Astrocyte of the spinal cord (primary cell): Measurements from ENCODE around the gene TTC33.

ENCODE experiments used
- DNase-seq: peaks from one replicate; pipeline ENCODE4 v3.0.0; 2011; ENCODE audit warnings: low read depth, low spot score
- H3K4me3 ChIP-seq: 2 replicates; pipeline ENCODE4 v1.5.1; 2011; ENCODE audit warnings: low read depth, mild to moderate bottlenecking, low read length, moderate library complexity
- in situ Hi-C: cut with HindIII; loops from 2 replicates; pipeline ENCODE4 v1.10.0; 2017; ENCODE audit warnings: low sequenced_read_pairs
- TF ChIP-seq, protein P1 (sequence below): IDR thresholded peaks from 2 replicates; pipeline ENCODE4 v1.5.1; 2012; ENCODE audit warnings: low read depth, mild to moderate bottlenecking, low read length, inconsistent platforms

Gene TTC33

DNA sequence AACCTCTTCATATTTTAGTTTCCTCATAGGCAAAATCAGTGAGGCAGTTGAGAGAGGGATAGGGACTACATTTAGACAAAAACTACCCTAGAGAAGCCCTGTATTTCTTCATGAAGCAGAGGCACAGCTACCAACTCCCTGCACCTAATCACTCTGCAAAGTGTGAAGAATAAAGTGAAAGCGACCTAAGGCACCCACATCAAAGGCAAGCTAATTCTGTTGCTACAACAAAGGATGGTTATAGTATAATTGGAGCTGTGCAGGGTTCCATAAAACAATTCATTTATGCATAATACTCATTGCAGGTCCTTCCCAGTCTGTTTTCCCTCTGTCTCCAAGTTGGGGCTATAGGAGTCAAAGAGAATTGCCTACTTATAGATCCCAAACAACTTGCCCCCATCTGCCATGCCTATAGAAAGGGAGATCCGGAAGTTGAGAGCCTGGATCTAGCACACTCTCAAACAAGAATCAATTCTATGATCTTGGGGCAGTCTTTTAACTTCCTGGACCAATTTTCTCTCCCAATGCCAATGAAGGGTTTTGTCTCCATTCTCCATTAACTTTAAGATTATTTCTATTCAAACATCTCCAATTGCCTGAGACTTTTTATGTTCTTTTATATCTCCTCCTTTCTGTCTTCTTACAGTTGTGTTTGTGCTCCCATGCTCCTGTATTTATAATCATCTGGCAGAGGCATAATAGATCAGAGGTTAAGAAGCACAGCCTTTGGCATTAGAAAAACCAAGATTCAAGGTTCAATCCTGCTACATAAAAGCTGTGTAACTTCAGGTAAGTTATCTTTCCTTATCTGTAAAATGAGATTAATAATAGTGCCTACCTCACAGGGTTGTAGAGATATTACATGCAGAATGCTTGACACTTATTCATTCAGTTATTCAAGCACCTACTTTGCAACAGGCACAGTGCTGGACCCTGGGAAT is 132.0 kb downstream of the TTC33 start:
- H3K4me3 ChIP-seq = no peak overlapping the region
- TF ChIP-seq, protein P1, sequence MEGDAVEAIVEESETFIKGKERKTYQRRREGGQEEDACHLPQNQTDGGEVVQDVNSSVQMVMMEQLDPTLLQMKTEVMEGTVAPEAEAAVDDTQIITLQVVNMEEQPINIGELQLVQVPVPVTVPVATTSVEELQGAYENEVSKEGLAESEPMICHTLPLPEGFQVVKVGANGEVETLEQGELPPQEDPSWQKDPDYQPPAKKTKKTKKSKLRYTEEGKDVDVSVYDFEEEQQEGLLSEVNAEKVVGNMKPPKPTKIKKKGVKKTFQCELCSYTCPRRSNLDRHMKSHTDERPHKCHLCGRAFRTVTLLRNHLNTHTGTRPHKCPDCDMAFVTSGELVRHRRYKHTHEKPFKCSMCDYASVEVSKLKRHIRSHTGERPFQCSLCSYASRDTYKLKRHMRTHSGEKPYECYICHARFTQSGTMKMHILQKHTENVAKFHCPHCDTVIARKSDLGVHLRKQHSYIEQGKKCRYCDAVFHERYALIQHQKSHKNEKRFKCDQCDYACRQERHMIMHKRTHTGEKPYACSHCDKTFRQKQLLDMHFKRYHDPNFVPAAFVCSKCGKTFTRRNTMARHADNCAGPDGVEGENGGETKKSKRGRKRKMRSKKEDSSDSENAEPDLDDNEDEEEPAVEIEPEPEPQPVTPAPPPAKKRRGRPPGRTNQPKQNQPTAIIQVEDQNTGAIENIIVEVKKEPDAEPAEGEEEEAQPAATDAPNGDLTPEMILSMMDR = no peak
- no peak for DNase-seq
- in situ Hi-C loops = no loop called here

DNA sequence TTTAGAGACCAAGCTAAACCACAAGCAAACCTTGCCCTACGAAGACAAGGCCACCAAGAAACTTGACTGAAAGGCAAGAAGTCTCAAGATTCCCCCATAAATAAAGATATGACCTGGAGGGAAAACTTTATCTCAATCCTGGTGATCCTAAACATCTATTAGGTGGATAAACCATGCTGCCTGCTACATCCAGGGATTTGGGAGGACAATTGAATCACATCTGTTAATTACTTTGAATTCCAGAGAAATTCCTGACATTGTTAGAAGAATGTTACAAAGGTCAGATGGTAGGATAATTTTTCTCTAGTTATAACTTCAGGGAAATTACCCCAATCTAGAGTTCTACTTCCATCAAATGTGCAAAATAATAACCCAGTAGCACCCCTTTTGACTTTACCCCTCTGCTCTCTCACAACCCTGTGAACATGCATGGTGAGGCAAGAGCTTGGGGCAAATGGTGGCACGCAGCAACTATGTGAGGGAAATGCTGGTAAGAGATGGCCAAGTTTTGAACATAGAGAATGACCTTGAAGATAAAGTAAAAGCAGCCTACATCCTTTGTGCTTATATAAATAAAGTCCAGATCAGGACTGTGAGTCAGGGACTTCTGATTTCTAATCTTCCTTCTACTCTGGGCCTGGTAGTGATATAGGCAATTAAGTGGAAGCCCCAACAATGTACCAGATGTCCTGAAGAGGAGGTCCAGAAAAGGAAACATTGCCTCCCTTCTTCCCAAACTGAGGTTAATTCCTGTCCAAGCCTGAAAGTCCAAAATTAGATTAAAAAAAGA is 133.1 kb downstream of the TTC33 start:
- TF ChIP-seq, protein P1 = no peak
- no peak for DNase-seq
- in situ Hi-C loops = no loop called here
- no peak overlapping the region for H3K4me3 ChIP-seq

DNA sequence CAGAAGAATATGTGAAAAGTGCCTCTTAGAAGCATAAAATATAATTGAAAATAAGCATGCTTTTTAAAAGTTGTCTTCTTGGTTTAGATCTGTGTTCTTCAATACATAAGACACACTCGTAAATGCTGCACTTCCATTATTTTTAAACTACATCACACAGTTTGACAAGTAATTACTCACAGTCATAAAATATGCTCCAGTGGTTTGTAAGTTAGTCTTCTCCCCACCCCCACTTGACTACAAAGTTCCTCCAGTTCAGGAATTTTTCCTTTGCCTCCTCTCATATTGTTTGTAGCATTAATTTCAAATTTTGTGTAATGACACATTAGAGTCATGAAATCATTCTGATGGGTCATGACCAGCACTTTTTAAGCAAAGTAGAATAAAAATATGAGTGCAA is 136.3 kb downstream of the TTC33 start:
- TF ChIP-seq, protein P1 = no peak
- in situ Hi-C loops = no loop called here

DNA sequence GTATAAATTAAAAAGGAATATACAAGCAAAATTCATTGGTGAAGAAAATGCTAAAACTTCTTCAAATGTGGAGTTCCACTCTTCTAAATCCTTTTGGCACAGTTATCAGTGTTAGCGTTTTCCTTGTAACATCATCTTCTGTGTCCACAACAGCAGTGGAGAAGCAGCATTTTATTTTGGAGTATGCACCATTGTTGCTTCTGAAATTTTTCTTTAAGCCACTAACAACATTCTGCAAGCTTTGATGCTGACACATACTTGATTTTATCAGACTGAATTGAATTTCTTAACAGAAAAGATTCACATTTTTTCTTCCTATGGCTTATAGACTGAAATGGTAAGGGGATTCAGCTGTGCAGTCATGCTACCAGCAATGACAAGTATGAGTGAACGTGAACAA is 136.8 kb downstream of the TTC33 start:
- TF ChIP-seq, protein P1 = no peak
- DNase-seq = no peak
- H3K4me3 ChIP-seq = no peak overlapping the region
- in situ Hi-C loops = no loop called here

More for the DNA sequence above, 136.3 kb downstream of the TTC33 start:
- no peak for DNase-seq
- no peak overlapping the region for H3K4me3 ChIP-seq

DNA sequence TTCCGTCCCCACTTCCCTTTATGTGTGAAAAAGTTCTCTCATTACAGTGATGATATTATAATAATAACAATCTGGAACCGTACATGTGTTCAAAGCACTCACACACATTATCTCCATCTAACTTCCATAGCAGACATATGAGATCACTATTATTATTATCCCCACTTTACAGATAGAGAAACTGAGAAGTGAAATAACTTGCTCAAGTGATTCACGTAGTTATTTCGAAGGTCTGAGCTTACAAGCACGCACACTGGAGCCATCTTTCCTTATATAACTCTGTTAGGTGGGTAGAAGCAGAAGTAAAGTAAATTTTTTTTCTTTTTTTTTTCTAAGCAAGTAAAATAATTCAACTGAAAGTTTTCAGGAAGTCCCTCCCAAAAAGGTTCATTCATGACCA is 139.0 kb downstream of the TTC33 start:
- H3K4me3 ChIP-seq = no peak overlapping the region
- no peak for DNase-seq
- TF ChIP-seq, protein P1 = no peak
- in situ Hi-C loops = no loop called here

DNA sequence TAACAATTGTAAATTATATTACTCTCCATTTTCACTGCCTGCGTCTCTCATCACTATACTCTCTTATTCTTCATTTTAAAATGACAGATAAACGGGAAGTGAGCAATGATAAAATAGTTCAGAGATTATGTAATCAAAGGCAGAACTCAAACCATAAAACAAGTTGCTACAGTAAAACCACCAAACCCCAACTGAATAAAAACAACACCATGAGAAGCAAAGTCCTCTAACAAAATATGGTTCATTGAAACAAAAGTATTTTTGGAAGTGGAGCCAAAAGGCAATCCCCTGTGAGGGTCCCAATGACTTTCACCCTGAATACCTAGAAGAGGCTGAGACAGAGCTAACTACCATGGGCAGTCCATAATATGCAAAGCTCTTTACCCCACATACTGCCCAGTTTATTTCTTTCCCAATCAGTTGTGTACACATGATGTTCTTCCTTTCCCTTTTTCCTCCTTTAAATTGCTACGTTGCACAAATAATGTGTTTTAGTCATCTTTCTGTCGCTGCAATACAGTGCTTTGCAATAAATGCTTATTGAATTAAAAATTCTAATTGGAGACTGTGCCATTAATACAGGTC is 140.1 kb downstream of the TTC33 start:
- H3K4me3 ChIP-seq = no peak overlapping the region
- TF ChIP-seq, protein P1 = no peak
- in situ Hi-C loops = no loop called here
- peak; percentile 15 for DNase-seq
